DND-41 (cell line): ENCODE measurements around the gene MTCH1.

Source experiments
- ATAC-seq: fragments of 200-7000 bp; cut with Tn5 transposase; 3 replicates; pipeline ENCODE4 v1.9.1; 2021; ENCODE audit warnings: low read depth; ENCODE audit not compliant: insufficient read depth
- DNase-seq: peaks from one replicate; pipeline ENCODE4 v3.0.0-alpha.2; 2020
- H2AFZ ChIP-seq: 2 replicates; pipeline ENCODE4 v1.6.0; 2012; ENCODE audit warnings: low read depth, low read length
- H3K27ac ChIP-seq: 2 replicates; pipeline ENCODE4 v1.5.1; 2012; ENCODE audit warnings: low read length, inconsistent platforms
- H3K27me3 ChIP-seq: fragments of 200-600 bp; sonication (generic); 2 replicates; pipeline ENCODE4 v1.6.0; 2012; ENCODE audit warnings: low read length, mild to moderate bottlenecking, inconsistent platforms; ENCODE audit not compliant: insufficient read depth, poor library complexity
- H3K36me3 ChIP-seq: 2 replicates; pipeline ENCODE4 v1.5.1; 2012; ENCODE audit warnings: low read length, inconsistent platforms; ENCODE audit not compliant: insufficient read depth
- H3K4me1 ChIP-seq: 2 replicates; pipeline ENCODE4 v1.5.1; 2012; ENCODE audit warnings: mild to moderate bottlenecking, low read length; ENCODE audit not compliant: insufficient read depth
- H3K4me2 ChIP-seq: 2 replicates; pipeline ENCODE4 v1.6.0; 2012; ENCODE audit warnings: mild to moderate bottlenecking, moderate library complexity, low read length, inconsistent platforms; ENCODE audit not compliant: insufficient read depth
- H3K4me3 ChIP-seq, 2 experiments: fragments of 200-600 bp in 1 of 2; shearing (Covaris generic) in 1 of 2; 2 replicates each; pipeline ENCODE4 v1.5.1; 2012 to 2016; ENCODE audit warnings: inconsistent platforms in 2 of 2, low read length in 2 of 2, mild to moderate bottlenecking in 2 of 2, low read depth in 1 of 2, moderate library complexity in 1 of 2
- H3K79me2 ChIP-seq: 2 replicates; pipeline ENCODE4 v1.6.0; 2012; ENCODE audit warnings: low read length, inconsistent platforms; ENCODE audit not compliant: insufficient read depth
- H3K9ac ChIP-seq: 2 replicates; pipeline ENCODE4 v1.6.0; 2012; ENCODE audit warnings: low read depth, mild to moderate bottlenecking, inconsistent platforms, low read length, moderate library complexity
- H3K9me3 ChIP-seq: 2 replicates; pipeline ENCODE4 v1.5.1; 2012; ENCODE audit warnings: low read length, moderate library complexity, mild to moderate bottlenecking, inconsistent platforms; ENCODE audit not compliant: insufficient read depth, severe bottlenecking
- H4K20me1 ChIP-seq: 2 replicates; pipeline ENCODE4 v1.6.0; 2012; ENCODE audit warnings: low read length; ENCODE audit not compliant: insufficient read depth
- CTCF ChIP-seq: IDR thresholded peaks from 2 replicates; pipeline ENCODE4 v1.5.1; 2012; ENCODE audit warnings: borderline replicate concordance, low read length, moderate library complexity, mild to moderate bottlenecking; ENCODE audit not compliant: poor library complexity, severe bottlenecking; ENCODE audit errors: extremely low read depth
- EZH2 ChIP-seq: IDR thresholded peaks from 3 replicates; pipeline ENCODE4 v1.6.1; 2012; ENCODE audit warnings: borderline replicate concordance, low read depth, mild to moderate bottlenecking, moderate library complexity, low read length, inconsistent platforms; ENCODE audit not compliant: severe bottlenecking

Gene MTCH1

GRCh38 chr6:36936824-36937223 is 49.2 kb downstream of the MTCH1 start:
- Histone ChIP-seq H3K9me3 (no peaks in the 10 kb centered on the region), H3K27me3 (no peaks in the 10 kb centered on the region), H3K4me3 (no peak overlapping the region), H3K27ac (no peak overlapping the region), H3K4me2 (no peak overlapping the region), H3K4me1 (no peaks in the 10 kb centered on the region), H3K9ac (no peak overlapping the region), H3K79me2 (no peaks in the 10 kb centered on the region), H2AFZ (no peak overlapping the region), H3K36me3 (no peaks in the 10 kb centered on the region), H4K20me1 (no peaks in the 10 kb centered on the region)
- TF ChIP-seq EZH2, result no peak
- no peak for TF ChIP-seq CTCF
- ATAC-seq, result no peak
- no peak for DNase-seq

GRCh38 chr6:36934901-36935300 is 51.1 kb downstream of the MTCH1 start:
- DNase-seq, result no peak
- Histone ChIP-seq H2AFZ (no peak overlapping the region), H3K4me3 (no peak overlapping the region), H3K27me3 (no peaks in the 10 kb centered on the region), H3K4me2 (no peak overlapping the region), H4K20me1 (no peaks in the 10 kb centered on the region), H3K9ac (no peak overlapping the region), H3K4me1 (no peaks in the 10 kb centered on the region), H3K36me3 (no peaks in the 10 kb centered on the region), H3K27ac (no peak overlapping the region), H3K79me2 (no peaks in the 10 kb centered on the region), H3K9me3 (no peaks in the 10 kb centered on the region)
- TF ChIP-seq EZH2, result no peak
- TF ChIP-seq CTCF, result no peak
- no peak for ATAC-seq

GRCh38 chr6:36933519-36933918 is 52.5 kb downstream of the MTCH1 start:
- Histone ChIP-seq H4K20me1 (no peaks in the 10 kb centered on the region), H3K4me2 (no peak overlapping the region), H3K9me3 (no peaks in the 10 kb centered on the region), H3K4me3 (no peak overlapping the region), H3K27ac (no peak overlapping the region), H3K27me3 (no peaks in the 10 kb centered on the region), H3K9ac (no peak overlapping the region), H3K4me1 (no peaks in the 10 kb centered on the region), H3K36me3 (no peaks in the 10 kb centered on the region), H3K79me2 (no peaks in the 10 kb centered on the region), H2AFZ (no peak overlapping the region)
- ATAC-seq, result no peak
- TF ChIP-seq CTCF, result no peak
- no peak for TF ChIP-seq EZH2
- DNase-seq, result no peak

GRCh38 chr6:36933102-36933501 is 52.9 kb downstream of the MTCH1 start:
- Histone ChIP-seq H3K9ac (no peak overlapping the region), H4K20me1 (no peaks in the 10 kb centered on the region), H3K79me2 (no peaks in the 10 kb centered on the region), H3K27ac (no peak overlapping the region), H3K4me1 (no peaks in the 10 kb centered on the region), H3K27me3 (no peaks in the 10 kb centered on the region), H3K9me3 (no peaks in the 10 kb centered on the region), H3K36me3 (no peaks in the 10 kb centered on the region), H3K4me3 (no peak overlapping the region), H2AFZ (no peak overlapping the region), H3K4me2 (no peak overlapping the region)
- DNase-seq, result no peak
- TF ChIP-seq EZH2 (no peak), CTCF (no peak)
- no peak for ATAC-seq
